Measurements from ENCODE around the gene ARMC9.

GRCh38 chr2:231235217-231235616 lies 36.8 kb downstream of the ARMC9 start:
- TF ChIP-seq CTCF (conservative IDR thresholded peaks at IDR 0.05; ENCODE audit: low read depth, low read length) (no peak), EZH2 (IDR thresholded peaks at IDR 0.05; ENCODE audit: low read length, unreplicated experiment) (no peak)

Measured in PC-3 (cell line).